WI38 (cell line): ENCODE measurements around the gene SHISA9.

Experiments used
- H3K4me3 ChIP-seq: 2 replicates; pipeline ENCODE4 v1.5.1; 2011; ENCODE audit warnings: low read depth, mild to moderate bottlenecking, control low read depth, low read length
- CTCF ChIP-seq: IDR thresholded peaks from 2 replicates; pipeline ENCODE4 v1.5.1; 2012; ENCODE audit warnings: low read depth, mild to moderate bottlenecking, control low read depth, low read length

SHISA9 gene

GRCh38 chr16:13193721-13194120 lies 292.3 kb downstream of the SHISA9 start:
- TF ChIP-seq CTCF = no peak
- no peak overlapping the region for H3K4me3 ChIP-seq

- no peak overlapping the region for H3K4me3 ChIP-seq
- TF ChIP-seq CTCF = no peak
These were observed 293.4 kb downstream of the SHISA9 start for GRCh38 chr16:13194766-13195165.

GRCh38 chr16:13203725-13204124 lies 302.3 kb downstream of the SHISA9 start:
- TF ChIP-seq CTCF = no peak
- no peak overlapping the region for H3K4me3 ChIP-seq

- H3K4me3 ChIP-seq = no peak overlapping the region
- no peak for TF ChIP-seq CTCF
These were observed 304.0 kb downstream of the SHISA9 start for GRCh38 chr16:13205352-13205751.

- TF ChIP-seq CTCF = no peak
- no peak overlapping the region for H3K4me3 ChIP-seq
These were observed 305.2 kb downstream of the SHISA9 start for GRCh38 chr16:13206606-13207005.

GRCh38 chr16:13207151-13207550 lies 305.8 kb downstream of the SHISA9 start:
- no peak for TF ChIP-seq CTCF
- no peak overlapping the region for H3K4me3 ChIP-seq

GRCh38 chr16:13223666-13224065 lies 322.3 kb downstream of the SHISA9 start:
- TF ChIP-seq CTCF = no peak

More at GRCh38 chr16:13223666-13224065, 322.3 kb downstream of the SHISA9 start:
- no peak overlapping the region for H3K4me3 ChIP-seq
